Esophagus muscularis mucosa (tissue), 4 donors: ENCODE results near the gene USP16.

Source experiments
- CTCF ChIP-seq, 3 experiments: fragments of 200-600 bp in 2 of 3; fragments of 450-650 bp in 1 of 3; sonication (generic) in 2 of 3; IDR thresholded peaks; one replicate each; pipeline ENCODE4 v1.5.1; 2017 to 2019; ENCODE audit warnings: antibody characterized with exemption in 3 of 3, mild to moderate bottlenecking in 2 of 3, moderate library complexity in 1 of 3
- EP300 ChIP-seq: sonication (generic); formaldehyde crosslinking; IDR thresholded peaks from one replicate; pipeline ENCODE4 v1.6.1; 2017; ENCODE audit warnings: antibody characterized with exemption
- POLR2AphosphoS5 ChIP-seq, 2 donors: sonication (generic); formaldehyde crosslinking; IDR thresholded peaks; one replicate each; pipeline ENCODE4 v1.6.1; 2017; ENCODE audit warnings: antibody characterized with exemption in 2 of 2

- TF ChIP-seq CTCF (IDR thresholded peaks at IDR 0.05), result no peak
- no peak for TF ChIP-seq POLR2AphosphoS5 (IDR thresholded peaks at IDR 0.05)
- TF ChIP-seq EP300, result no peak
Measured at GRCh38 chr21:29098156-29098555, 73.7 kb downstream of the USP16 start.
